HG02678 (cell line): ENCODE data around the gene MGP.

Experiments used
- ATAC-seq: cut with Tn5 transposase; IDR thresholded peaks from one replicate; pipeline ENCODE4 v1.9.1; 2021; ENCODE audit warnings: mild to moderate bottlenecking, moderate library complexity; ENCODE audit not compliant: unreplicated experiment

Gene MGP

DNA sequence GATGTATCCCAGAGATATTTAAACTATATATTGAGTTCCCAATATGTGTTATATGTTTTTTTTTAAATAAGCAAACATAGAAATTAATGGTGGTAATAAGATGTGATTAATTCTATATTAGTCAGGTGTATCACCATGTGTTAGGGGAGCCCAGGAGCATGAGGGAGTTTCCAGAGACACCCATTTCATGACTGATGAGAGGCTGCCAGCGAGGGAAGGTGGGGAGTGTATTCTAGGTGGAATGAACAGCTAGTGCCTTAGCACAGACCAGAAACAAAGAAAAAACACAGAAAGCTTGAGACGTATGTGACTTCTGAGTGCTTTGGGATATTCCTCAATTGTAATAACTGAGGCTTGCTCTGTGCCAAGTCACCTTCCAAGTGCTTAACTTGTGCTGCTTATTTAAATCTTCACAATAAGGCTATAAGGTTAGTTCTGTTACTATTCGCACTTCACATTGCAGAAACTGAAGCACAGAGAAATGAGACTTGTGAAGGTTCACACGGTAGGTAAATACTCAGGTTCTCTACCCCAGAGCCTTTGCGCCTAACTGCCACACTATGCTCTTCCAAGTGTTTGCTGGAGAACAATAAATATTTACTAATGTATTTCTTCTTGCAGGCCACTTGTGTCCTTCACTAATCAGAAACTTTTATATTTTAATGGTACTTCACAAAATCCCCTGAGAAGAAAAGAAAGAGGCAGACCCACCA is 17.9 kb upstream of the MGP start:
- no peak for ATAC-seq

GRCh38 chr12:14902465-14902864 is 16.8 kb upstream of the MGP start:
- no peak for ATAC-seq

GRCh38 chr12:14901228-14901562 is 15.5 kb upstream of the MGP start:
- ATAC-seq: no peak

GRCh38 chr12:14900521-14901227 is 15.0 kb upstream of the MGP start:
- no peak for ATAC-seq

GRCh38 chr12:14896521-14897169 is 11.0 kb upstream of the MGP start:
- ATAC-seq: no peak

DNA sequence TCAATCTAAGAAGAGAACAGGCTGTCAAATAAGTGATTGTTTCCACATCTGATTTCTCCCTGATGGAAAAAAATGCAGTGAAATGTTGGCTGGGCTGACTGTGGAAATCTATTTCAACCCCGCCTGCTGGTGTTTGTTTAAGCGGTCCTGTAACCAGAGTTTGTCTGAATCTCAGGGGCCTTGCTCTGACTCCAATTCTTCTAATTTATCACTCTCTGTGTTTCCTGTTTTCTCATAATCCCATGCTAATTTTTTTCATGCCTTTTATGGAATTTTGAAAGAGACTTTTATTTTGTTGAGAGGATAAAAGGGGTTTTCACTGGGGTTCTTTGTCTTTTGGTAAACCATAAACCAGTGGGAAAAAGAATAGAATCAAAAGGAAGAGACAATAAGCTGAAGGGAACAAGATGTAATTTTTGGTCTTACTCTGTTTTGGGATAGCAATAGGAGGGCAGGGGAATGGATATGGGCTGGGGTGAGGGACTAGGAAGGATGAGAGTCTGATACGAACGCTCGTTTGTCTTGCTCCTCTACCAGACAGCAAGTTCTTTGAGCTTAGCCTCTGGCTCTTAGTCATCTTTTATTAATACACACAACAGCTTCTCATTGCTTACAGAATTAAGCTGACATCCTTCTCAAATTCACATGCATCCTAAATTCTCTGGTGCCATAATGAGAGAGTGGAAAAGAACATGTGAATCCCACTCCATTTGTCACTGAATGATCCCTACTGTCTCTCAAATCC is 8.0 kb upstream of the MGP start:
- no peak for ATAC-seq

DNA sequence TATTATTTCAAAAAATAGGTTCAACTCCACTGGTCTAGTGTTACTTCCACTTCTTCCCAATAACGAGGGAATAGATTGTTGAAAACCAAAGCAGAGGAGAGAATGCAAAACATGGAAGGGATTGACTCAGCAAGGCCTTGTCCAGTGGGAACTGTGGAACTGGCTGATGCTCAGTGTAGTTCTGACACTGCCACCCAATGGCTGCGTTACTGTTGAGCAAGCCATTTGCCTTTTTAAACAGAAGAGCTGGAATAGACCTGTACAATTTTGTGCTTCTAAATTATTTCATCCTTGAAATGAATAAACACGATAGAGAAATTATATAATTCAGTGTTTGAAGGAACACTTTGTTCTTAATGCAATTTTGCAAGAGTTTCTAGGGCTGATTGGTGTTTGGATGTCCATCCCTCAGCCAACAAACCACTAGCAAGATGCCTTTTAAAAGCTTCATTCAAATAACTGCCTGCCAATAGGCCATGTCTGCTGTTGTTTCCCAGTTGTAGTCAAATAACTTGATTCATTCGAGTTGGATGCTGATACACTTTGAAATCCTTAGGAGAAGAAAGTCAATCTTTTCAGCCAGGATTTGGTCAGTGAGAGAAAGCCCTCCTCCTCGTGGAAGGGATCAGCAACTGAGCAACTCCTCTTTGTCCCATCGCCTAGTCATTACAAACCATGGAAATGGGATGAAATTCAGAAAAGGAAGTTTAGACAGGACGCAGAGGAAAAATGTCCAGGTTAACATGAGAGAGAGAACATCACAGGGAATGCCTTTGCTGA is 7.3 kb upstream of the MGP start:
- no peak for ATAC-seq

- ATAC-seq: no peak
Observed at GRCh38 chr12:14890701-14891100, 5.0 kb upstream of the MGP start.

GRCh38 chr12:14886271-14886670 is 617 bp upstream of the MGP start:
- no peak for ATAC-seq

DNA sequence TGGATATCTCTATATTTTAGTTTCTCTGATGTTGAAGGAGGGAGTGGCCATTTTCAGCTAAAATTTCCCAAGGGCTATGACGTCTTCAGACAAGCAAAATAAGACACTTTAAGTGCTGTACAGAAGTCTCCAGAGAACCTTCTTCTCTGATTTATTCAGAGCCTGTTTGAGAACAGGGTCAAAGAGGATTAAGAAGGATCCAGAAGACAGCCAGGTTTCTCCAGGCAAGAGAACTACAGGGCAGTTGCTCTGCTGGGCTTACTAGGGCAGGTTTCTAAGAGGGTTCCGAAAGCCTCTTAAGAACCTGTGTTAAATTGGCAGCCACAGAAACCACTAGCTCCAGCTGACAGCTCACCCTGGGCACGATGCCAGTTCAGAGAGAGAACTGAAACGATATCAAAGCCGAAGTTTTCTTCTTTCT is 1.2 kb downstream of the MGP start:
- peak; percentile 99 for ATAC-seq

- no peak for ATAC-seq
Observed at GRCh38 chr12:14883686-14884085, 2.0 kb downstream of the MGP start.

DNA sequence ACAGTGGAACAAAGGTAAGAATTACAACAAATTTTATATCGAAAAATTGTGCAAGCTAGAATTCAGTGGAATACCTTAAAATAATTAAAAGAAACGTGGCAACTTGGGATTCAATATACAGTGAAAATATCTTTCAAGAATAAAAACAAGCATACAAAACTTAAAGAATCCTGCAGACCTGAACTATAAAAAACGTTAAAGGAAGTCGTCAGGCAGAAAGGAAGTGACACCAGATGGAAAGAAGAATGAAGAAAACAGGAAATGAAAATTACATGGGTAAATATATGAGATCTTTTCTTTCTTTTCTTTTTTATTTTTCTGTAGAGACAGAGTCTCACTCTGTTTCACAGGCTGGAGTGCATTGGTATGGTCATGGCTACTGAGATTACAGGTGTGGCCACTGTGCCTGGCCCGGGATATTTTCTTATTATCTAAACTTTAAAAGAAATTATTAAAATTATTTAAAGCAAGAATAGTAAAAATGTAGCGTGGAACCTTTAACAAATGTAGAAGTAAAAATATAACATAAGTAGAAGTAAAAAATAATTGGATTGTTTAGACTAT is 4.7 kb downstream of the MGP start:
- no peak for ATAC-seq

DNA sequence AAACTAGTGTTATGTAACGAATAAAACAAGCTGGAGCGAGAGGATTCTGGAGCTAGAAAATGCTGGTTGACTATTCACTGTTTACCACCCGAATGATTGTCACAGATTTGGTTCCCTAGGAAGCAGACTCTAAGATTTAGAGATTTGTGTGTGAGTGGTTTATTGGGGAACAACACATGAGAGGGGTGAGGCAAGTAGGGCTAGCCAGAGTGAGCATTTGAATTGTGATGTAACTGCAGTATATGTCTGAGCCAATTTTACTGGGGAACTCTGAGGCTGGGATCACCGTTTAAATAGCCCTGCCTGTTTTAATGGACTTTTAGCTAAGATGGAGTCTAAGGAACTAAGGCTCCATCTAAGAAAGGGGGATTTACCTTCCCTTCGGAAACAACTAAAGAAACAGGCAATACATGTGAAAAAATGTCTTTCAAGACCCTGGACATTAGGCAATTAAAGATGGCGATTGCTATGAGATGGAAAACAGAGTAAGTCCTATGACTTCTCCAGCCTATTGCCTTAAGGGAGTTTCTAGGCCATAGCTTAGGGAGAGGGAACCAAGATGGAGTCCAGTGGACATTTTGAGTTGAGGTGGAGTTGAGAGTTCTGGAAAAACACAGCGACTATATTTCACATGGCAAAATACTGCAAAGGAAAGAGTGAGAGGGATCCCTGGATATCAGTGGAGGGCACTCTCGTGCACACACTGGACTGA is 6.3 kb downstream of the MGP start:
- ATAC-seq: no peak

- no peak for ATAC-seq
Observed at GRCh38 chr12:14878488-14878887, 7.2 kb downstream of the MGP start.

DNA sequence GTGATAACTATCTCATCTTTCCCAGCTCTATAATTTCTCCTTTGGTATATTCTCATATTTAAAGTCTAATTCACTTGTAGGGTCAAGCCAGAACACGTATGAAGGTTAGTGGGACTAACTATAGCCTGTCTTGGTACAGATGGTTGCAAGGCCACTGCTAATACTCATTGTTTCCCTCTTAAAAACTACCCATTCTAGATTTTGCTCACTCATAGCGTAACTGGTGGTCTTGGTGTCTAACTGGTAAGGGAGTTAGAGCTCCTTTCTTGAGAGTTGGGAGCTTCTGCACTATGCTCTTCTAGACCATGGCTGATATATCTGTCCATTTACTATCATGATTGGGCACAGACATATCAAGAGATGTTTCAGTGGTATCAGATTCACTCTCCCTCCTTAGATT is 8.8 kb downstream of the MGP start:
- ATAC-seq: no peak

GRCh38 chr12:14874882-14875281 is 10.8 kb downstream of the MGP start:
- ATAC-seq: no peak

- ATAC-seq: no peak
Observed at GRCh38 chr12:14873440-14874185, 12.0 kb downstream of the MGP start.

DNA sequence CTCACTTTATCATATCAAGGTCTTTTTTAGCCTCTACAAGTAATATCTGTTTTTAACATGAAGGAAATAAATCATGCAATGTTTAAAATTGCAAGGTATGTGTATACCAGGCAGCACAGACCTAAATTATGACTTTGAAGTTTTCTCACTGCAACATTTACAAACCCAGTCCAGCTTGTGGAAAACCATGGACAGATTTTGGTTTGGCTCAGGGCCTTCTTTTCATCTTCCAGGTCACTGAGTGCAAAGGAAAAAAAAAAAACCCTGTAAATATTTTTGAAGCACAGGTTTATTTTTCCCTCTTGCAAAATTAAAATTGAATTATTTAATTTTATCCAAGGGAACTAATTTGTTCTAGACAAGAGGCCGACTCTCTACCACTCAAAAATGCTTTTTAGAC is 13.8 kb downstream of the MGP start:
- no peak for ATAC-seq

DNA sequence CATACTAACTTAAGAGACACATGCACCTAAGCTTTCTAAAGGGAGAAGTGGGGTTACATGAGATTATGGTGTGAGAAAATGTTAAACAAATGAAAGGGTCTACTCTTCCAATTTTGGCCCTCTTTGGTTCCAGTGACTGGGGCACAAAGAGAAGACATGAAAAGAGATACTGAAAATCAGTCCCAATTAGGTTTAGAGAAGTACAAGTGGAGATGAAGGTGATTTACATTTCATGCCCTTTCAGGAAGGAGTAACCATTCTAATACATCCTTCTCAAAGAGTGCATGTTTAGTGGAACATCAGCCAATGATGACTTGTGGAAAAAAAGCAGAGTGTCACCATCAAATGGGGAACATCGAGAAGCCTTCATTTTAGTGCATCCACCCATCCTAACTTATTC is 14.4 kb downstream of the MGP start:
- no peak for ATAC-seq
